ENCODE measurements around the gene RIC3.

The RIC3 gene

DNA sequence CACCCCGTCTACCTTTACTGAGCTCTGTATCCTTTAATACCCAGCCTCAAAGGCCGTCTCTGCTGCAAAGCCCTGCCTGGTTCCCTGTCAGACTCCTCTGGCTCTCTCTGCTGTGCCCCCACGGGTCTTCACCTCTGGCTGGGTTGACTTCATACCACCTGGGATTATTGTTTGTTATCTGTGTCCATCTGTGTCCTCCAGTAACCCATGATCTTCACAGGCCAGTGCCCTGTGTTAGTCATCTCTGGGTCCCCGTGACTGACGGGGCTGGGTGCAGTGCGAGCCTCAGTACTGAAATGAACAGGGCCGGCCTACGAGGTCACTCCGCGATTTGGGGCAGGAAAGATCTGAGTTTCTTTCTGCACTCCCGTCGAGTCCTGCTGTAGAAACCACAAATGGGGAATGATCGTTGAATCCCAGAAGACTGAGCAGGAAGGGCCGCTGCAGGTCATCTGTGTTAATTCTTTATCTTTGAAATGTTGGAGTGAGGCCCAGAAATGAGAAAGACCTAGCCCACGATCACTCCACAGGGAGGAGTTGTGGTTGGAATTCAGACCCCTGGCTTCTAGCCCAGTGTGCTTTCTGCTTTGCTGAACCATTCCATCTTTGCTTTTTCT is 100.1 kb downstream of the RIC3 start:
- no peak for DNase-seq (ENCODE audit: low read depth in 2 of 2, low spot score in 1 of 2)

DNA sequence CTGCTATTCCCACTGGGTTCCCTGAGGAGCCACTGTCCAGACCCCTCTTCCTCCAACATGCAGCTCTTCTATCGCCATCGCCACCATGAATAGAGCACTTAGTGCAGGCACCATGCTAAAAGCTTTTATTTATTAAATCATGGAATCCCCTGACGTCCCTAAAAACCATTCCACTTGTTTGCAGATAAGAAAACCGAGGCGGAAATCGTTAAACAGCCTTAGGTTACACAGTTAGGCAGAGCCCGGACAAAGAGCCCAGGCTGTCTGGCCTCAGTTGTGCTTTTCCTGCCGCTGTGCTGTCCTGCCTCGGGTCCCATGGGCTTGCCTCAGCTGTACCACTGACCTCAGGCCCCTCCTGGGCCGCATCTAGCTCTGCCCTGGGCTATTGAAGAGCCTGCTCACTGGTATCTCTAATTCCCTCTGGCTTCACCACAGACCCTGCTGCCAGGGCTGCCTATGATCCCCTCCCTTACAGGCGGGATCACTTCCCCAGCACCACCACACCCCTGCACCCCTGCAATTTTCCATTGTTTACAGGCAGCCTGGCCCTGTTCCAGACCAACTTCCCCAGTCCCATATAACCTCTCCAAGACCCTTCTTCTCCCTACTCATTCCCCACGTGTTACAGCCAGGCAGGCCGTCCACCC is 100.8 kb downstream of the RIC3 start:
- no peak for DNase-seq (ENCODE audit: low read depth in 2 of 2, low spot score in 1 of 2)

DNA sequence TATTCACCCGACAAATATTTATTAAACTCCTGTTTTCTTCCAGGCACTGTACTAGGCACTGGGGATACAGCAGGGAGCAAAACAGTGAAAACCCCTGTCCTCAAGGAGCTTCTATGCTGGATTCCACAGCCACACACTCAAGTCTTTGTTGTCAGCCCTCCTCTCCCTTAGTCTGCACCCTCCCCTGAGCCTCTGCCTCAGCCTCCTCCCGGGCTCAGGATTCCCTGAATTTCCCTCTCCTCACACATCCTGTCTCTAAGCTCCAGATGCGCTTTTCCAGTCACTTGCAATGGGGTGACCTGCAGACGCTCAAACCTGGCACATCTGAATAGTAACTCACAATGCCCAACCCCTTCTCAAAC is 101.3 kb downstream of the RIC3 start:
- no peak for DNase-seq (ENCODE audit: low read depth in 2 of 2, low spot score in 1 of 2)

DNA sequence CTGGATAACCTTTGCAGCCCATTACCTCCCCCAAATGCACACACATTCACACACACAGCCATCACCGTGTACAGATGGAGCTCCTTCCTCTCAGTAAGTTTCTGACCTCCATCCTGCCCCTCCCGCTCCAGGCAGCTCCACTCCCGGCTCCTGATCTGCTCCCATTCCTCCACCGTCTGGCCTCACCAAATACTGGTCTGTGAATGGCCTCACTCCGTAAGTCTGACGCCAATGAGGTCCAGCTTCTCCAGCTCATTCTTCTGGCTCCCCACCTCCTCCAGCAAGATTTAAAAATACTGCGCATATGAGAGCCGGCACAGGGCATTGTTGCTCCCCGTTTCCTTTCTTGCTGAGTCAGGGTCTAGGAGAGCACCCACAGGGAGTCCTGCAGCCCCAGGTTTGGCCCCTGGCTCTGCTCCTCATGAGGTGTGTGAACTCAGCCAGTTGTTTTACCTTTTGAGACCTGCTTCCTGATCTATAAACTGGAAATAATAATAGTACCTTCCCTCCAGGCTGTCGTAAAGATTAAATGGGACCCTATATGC is 101.8 kb downstream of the RIC3 start:
- no peak for DNase-seq (ENCODE audit: low read depth in 2 of 2, low spot score in 1 of 2)

DNA sequence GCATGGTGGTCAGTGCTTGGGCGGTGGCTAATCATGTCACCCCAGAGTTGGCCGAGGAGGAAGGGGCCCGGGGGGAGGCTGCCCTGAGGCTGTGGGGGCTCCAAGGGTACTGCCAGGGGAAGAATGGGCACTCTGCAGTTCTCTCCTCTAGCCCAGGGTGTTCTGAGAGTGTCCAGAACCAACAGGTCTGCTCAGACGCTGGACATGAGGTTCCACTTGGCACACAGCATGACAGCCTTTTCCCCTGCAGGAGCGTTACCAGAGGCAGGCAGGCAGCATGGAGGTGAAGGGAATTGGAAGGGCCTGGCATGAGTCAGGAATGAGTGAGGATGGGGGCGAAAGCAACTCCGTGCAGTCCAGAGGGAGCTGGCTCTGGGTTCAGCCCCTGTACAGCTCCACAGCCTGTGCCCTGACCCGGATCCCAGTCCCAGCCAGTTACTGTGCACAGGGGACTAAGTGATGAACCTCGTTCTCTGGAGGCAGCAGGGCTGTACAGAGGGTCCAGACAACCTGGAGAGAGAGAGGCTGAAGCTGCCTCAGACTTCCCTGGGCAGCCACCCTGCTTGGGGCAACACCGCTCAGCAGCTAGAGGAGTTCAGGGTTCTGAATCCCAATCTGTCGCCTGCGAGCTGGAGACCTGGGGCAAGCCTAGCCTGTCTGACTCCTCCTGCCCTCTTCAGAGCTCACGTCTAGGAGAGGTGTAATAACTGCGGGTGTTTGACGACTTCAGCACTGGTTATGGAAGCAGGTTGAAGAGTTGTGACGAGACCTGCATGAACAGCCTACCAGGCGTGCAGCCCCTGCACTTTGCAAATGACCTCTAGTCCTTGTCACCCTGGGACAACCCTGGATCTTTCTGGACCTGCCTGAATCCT is 102.6 kb downstream of the RIC3 start:
- DNase-seq (ENCODE audit: low read depth in 2 of 2, low spot score in 1 of 2), result no peak

DNA sequence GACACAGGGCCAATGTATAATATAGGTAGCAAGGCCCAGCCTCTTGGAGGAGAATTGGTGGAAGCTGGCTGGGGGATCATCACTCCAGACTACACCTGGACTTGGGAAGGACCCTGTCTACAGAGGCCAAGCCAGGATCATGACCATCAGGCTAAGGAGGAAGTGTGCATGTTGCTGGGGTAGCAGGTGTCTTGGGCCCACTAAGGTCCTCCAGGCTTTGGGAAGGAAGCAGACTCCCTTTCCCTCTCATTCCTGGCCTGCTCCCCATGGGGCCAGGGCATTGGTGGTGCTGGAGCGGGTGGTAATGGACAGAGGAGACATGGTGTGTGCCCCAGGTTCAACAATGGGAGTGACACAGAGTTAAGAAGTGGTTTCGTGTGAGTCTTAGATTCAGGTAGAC is 103.8 kb downstream of the RIC3 start:
- no peak for DNase-seq (ENCODE audit: low read depth in 2 of 2, low spot score in 1 of 2)

DNA sequence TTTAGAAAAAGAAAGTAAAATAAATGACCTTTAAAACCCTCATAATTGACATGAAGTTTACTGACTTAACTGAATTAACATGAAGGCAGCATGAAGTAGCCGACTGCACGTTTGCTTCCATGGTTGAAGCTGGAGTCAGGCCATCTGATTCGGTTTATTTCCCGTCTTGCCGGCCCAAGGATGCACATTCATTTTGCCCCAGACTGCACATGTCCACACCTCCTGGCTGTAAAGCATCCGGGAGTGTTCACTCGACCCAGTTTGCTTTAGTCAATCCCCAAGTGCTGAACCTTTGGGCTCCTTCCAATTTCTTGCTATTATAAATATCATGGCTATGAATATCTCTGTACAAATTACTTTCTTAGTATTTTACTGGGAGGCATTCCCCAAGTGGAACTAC is 105.5 kb downstream of the RIC3 start:
- no peak for DNase-seq (ENCODE audit: low read depth in 2 of 2, low spot score in 1 of 2)

DNA sequence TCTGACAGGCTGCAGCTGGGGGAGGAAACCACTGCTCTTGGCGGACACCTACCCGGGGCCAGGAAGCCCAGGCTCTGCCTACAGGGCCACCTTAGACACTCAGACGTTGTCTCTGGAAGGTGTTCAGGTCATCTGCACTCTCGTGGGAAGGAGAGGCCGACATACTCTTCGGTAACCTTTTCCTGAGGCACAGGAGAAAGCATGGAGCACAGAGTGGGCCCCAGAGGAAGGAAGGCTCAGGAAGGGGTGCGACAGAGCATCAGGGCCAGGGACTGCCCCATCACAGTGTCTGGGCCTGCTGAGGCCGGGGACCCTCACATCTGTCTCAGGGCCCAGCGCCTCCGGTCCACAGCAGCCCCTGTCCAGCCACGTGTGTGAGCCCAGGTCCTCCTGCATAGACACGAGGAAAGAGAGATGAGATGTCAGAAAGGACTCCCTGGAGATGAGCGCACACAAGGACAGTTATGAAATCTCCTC is 106.0 kb downstream of the RIC3 start:
- no peak for DNase-seq (ENCODE audit: low read depth in 2 of 2, low spot score in 1 of 2)

DNA sequence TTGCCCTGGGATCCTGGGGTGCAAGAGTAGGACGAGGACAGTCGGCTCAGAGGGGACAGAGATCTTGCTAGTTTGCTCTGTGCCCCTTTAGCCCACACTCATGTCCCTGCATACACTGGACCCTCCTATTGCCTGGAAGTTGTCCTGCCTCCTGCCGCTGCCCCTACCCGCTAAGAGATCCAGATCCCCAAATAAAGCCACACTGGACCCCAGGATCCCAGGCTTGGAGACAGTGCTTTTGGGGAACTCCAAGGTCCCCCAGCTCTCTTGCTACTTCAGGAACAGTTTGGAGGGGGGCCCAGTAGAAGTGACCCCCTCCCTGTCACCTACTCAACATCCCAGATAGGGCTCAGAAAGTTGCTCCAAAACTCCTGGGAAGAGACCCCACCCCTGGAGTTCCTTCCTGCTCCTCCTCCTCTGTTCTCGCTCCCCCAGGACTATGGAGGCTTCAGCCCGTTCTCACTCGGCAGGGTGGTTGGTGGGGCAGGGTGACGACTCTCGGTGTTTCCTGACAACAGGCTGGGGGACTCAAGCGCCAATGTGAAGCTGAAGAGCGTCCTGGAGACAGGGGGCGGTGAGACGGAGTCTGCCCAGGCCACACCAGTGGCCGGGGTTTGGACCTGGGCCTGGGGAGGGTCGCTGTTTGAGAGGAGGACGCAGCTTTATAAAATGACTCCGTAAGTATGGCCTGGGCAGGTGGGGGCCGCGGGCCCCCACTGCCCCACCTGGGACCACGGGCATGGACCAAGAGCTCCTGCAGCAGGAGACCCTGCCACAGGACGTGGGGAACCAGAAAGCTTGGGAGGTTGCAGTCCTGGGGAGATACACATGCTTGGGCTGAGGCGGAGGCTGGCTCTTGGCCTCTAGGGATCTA is 107.0 kb downstream of the RIC3 start:
- no peak for DNase-seq (ENCODE audit: low read depth in 2 of 2, low spot score in 1 of 2)

DNA sequence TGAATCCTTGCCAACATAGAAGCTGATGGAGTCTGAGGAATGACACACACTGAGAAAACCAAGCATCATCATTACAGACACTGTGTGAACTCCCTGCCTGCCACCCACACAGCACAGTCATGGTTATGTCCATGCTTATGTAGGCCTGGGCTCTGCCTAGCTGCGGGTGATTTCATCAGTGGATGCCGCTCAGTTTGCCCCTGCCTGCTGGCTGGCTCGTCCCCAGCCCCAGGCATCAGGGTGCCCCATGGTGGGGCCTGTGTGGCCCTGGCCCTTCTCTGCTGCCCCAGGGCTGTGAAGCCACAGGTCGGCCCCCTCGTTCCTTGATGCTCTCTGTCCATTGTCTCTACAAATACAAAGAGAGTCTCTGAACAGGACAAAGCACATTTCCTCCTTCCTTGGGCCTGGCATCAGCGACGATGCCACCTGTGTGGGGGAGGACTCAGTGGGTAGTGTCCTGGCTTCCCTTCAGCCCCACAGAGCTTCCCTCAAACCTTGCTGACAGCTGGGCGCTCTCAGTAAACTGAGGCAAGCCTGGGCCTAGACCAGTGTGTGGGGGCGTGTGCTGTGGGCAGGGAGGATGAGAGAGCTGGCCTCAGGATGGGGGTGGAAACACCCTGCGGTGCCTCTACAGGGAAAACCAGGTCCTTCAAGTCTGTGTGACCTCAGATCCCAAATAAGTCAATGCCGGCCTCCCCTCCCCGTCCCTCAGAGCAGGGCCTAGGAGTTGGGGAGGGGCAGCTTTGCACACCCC is 107.8 kb downstream of the RIC3 start:
- DNase-seq (ENCODE audit: low read depth in 2 of 2, low spot score in 1 of 2), result no peak

DNA sequence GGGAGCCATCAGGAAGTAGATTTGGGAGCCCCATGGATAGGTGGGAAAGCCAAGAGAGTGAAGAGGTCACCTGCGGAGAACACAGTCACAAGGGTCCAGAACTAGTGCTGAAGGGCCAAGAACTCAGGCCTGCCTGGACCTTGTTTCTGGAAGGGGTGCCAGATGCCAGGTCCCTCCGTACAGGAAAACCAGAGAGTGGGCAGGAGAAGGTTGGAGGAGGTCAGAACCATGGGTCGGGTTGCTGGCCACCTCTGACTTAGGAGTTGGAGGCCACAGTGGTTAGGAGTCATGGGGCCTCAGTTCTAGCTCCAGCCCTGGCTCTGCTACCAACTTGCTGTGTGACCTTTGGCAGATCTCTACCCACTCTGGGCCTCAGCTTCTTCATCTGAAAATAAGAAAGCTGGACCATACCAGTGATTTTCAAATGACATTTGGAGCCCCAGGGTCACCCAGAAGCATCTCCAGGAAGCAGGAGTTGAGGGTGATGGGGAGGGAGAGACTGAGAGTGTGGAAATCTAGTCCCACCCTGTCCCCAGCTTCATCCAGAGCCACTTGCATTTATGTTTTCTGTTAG is 108.6 kb downstream of the RIC3 start:
- no peak for DNase-seq (ENCODE audit: low read depth in 2 of 2, low spot score in 1 of 2)

DNA sequence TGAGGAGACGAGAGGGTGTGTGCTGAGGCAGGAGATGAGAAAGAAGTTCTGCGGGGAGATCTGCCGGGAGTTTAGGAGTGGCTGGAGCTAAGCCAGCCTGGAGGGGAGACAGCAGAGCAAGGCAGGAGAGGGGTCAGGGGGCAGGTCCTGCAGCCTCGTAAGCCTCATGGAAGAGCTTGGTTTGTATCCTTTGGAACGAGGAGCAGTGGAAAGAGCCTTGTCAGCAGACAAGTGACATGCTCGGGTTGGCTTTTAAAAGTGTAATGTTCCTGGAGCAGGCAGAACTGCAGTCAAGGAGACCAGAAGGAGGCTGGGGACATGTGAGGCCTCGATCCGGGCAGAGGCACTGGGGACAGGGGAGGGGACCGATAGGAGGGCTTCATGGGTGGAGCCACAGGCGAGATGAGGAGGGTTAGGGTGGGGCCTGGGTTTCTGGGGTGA is 109.2 kb downstream of the RIC3 start:
- no peak for DNase-seq (ENCODE audit: low read depth in 2 of 2, low spot score in 1 of 2)

DNA sequence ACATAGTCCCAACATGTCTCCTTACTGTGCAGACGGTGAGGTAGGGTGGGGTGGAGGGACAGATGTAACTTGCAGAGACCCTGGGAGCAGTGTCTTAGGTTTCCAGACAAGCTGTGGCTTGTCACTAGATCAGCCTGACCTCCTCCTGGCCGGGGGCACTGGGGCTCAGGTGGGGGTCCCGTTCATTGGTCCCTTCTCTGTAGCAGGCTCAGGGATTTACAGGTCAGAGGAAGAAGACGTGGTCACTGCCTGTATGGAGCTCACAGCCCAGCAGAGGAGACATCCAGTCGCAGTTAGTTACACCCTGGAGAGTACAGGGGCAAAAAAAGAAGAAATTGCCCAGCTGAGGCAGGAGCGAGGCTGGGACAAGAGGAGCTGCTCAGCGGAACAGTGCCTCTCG is 109.8 kb downstream of the RIC3 start:
- no peak for DNase-seq (ENCODE audit: low read depth in 2 of 2, low spot score in 1 of 2)

DNA sequence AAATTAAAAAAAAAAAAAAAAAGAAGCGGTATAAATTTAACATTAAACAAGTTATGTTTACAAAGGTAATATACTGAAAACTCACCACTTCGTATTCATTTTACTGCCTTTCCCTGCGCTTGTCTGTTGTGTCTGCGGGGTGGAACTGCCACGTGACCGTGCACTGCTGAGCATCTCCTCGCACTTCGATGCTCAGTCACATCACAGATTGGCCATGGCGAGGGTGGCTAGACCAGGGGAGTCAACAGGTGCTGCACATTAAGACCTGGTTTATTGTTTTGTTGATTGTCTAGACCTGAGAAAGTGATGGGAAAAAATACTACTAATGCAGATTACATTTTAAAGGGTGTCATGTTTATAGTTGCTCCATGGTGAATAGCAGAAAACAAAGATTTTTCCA is 110.6 kb downstream of the RIC3 start:
- DNase-seq (ENCODE audit: low read depth in 2 of 2, low spot score in 1 of 2), result no peak

DNA sequence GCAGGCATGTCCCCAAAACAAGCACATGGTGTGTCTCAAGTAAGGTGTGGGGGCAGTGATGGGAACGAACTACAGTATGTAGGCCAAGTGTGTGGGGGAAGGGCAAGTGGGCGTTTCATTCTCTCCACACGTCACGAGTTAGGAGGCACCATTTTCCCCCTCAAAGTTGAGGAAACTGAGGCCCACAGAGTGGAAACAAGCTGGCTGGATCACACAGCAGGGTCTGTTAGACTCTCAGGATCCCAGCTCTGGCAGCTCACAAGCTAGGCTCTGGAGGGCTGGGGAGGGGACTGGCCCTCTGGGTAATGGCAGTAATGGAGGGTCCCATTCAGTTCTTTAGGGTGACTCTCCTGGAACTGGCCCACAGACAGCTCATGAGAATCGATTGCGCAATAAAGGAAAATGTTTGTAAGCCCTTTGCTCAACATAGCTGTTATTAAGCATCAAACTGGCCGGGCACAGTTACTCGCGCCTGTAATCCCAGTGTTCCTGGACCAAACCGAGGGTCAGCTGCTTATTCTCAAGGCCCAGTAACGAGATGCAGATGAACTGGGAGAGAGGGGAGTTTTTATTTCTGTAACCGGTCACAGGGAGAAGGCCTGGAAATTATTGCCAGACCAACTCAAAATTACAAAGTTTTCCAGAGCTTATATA is 111.9 kb downstream of the RIC3 start:
- no peak for DNase-seq (ENCODE audit: low read depth in 2 of 2, low spot score in 1 of 2)
